Cardiac muscle cell (in vitro differentiated cells and primary cell): ENCODE results near the gene PCSK5. TPM values are rescaled to one million over a fixed set of nuclear protein-coding genes. Genes with fewer than 3 reads are reported as not detected.

Source experiments
- DNase-seq, 2 donors: peaks; one replicate each; pipeline versions ENCODE4 v3.0.0 to v3.0.0-alpha.2; 2010 to 2017; ENCODE audit warnings: low read depth in 1 of 2, low spot score in 1 of 2
- H3K27ac ChIP-seq: fragments of 200-600 bp; sonication (generic); 2 replicates; pipeline ENCODE4 v1.5.1; 2016
- H3K27me3 ChIP-seq: fragments of 200-600 bp; sonication (generic); 2 replicates; pipeline ENCODE4 v1.6.0; 2016; ENCODE audit warnings: control low read depth
- H3K36me3 ChIP-seq: fragments of 200-600 bp; sonication (generic); 2 replicates; pipeline ENCODE4 v1.5.1; 2016; ENCODE audit warnings: control low read depth
- H3K4me1 ChIP-seq: fragments of 200-600 bp; sonication (generic); 2 replicates; pipeline ENCODE4 v1.8.1; 2017; ENCODE audit warnings: low read depth, mild to moderate bottlenecking, mixed run types
- H3K4me3 ChIP-seq: fragments of 200-600 bp; sonication (generic); 2 replicates; pipeline ENCODE4 v1.5.1; 2016; ENCODE audit warnings: mild to moderate bottlenecking
- H3K9me3 ChIP-seq: fragments of 200-600 bp; sonication (generic); 2 replicates; pipeline ENCODE4 v1.5.1; 2017; ENCODE audit warnings: low read depth, mild to moderate bottlenecking, control low read depth
- CTCF ChIP-seq: IDR thresholded peaks from 2 replicates; pipeline ENCODE4 v1.5.1; 2012; ENCODE audit warnings: low read depth, mild to moderate bottlenecking, low read length
- polyA plus RNA-seq: library from polyadenylated mRNA; unstranded; fragments of >200 nt; fragmentation: Nextera tagmentation; extraction: Ambion mirVana; gene quantifications from 2 replicates; pipeline ENCODE4 v1.2.1, GENCODE V29; 2016
- total RNA-seq: library from RNA; depleted of rRNA; stranded (reverse); fragments of >200 nt; gene quantifications from 2 replicates; pipeline ENCODE4 v1.2.3, GENCODE V29; 2016

The PCSK5 gene
- total and polyA plus RNA-seq, 2 experiments from 2014 or later: 6.8 to 9.6 TPM

GRCh38 chr9:76227156-76227555 is 336.7 kb downstream of the PCSK5 start:
- no peak for DNase-seq
- no peak for TF ChIP-seq CTCF
- H3K9me3 ChIP-seq: no peaks in the 10 kb centered on the region
- no peaks in the 10 kb centered on the region for H3K4me1 ChIP-seq
- no peaks in the 10 kb centered on the region for H3K27me3 ChIP-seq
- no peak overlapping the region for H3K4me3 ChIP-seq
- H3K36me3 ChIP-seq: no peaks in the 10 kb centered on the region
- no peak overlapping the region for H3K27ac ChIP-seq

GRCh38 chr9:76231001-76231400 is 340.5 kb downstream of the PCSK5 start:
- Histone ChIP-seq H3K4me3 (no peak overlapping the region), H3K36me3 (no peaks in the 10 kb centered on the region), H3K4me1 (peaks cover 12% of the 10 kb centered on the region), H3K27me3 (no peaks in the 10 kb centered on the region), H3K27ac (no peak overlapping the region), H3K9me3 (no peaks in the 10 kb centered on the region)
- no peak for DNase-seq
- no peak for TF ChIP-seq CTCF

GRCh38 chr9:76232861-76233489 is 342.5 kb downstream of the PCSK5 start:
- H3K9me3 ChIP-seq: no peaks in the 10 kb centered on the region
- peaks cover 12% of the 10 kb centered on the region for H3K4me1 ChIP-seq
- no peaks in the 10 kb centered on the region for H3K36me3 ChIP-seq
- H3K4me3 ChIP-seq: no peak overlapping the region
- no peaks in the 10 kb centered on the region for H3K27me3 ChIP-seq
- no peak for TF ChIP-seq CTCF
- H3K27ac ChIP-seq: peak overlapping the region; percentile 44
- DNase-seq: peak in 1 of 2 donors; percentile 66

- Histone ChIP-seq H3K27ac (no peak overlapping the region), H3K4me1 (no peaks in the 10 kb centered on the region), H3K4me3 (no peak overlapping the region), H3K36me3 (no peaks in the 10 kb centered on the region), H3K9me3 (no peaks in the 10 kb centered on the region), H3K27me3 (peaks cover 8% of the 10 kb centered on the region)
- TF ChIP-seq CTCF: no peak
- DNase-seq: no peak
These were observed 350.1 kb downstream of the PCSK5 start for GRCh38 chr9:76240578-76240977.

GRCh38 chr9:76245518-76245917 is 355.0 kb downstream of the PCSK5 start:
- Histone ChIP-seq H3K9me3 (no peaks in the 10 kb centered on the region), H3K4me1 (no peaks in the 10 kb centered on the region), H3K4me3 (no peak overlapping the region), H3K27ac (no peak overlapping the region), H3K27me3 (peaks cover 3% of the 10 kb centered on the region), H3K36me3 (no peaks in the 10 kb centered on the region)
- TF ChIP-seq CTCF: no peak
- DNase-seq: no peak
